ENCODE measurements around the gene TXNDC12. TPM values are rescaled to one million over a fixed set of nuclear protein-coding genes. Genes with fewer than 3 reads are reported as not detected.

The TXNDC12 gene
- total RNA-seq, 1 donor from 2014 or later = 49.9 TPM

DNA sequence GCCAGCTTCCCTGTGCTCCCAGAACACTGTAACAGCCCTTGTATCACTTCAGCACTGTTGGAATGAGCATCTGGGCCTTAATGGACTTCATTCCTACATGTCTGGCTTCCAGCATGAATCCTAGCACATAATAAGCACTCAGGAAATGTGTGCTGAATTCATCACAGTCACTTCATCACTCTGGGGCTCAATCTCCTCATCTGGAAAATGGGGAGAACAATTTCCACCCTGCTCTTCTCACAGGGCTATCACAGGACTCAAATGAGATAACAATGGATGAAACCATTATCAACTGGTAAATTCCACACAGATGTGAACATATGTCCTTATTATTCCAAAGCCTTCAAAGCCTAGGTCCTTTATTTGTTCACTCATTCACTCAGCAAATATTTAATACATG, 76.9 kb downstream of the TXNDC12 start:
- H3K9me3 Mint-ChIP-seq (ENCODE audit: unreplicated experiment) = no peaks in the 10 kb centered on the region
- no peak overlapping the region for H3K27ac Mint-ChIP-seq (ENCODE audit: unreplicated experiment)
- peaks cover 7% of the 10 kb centered on the region for H3K36me3 Mint-ChIP-seq (ENCODE audit: low read depth, unreplicated experiment)
- H3K27me3 Mint-ChIP-seq (ENCODE audit: unreplicated experiment) = no peaks in the 10 kb centered on the region
- DNase-seq (ENCODE audit: low spot score) = no peak
- H3K4me3 Mint-ChIP-seq (ENCODE audit: unreplicated experiment) = no peak overlapping the region
- TF ChIP-seq, protein P1, sequence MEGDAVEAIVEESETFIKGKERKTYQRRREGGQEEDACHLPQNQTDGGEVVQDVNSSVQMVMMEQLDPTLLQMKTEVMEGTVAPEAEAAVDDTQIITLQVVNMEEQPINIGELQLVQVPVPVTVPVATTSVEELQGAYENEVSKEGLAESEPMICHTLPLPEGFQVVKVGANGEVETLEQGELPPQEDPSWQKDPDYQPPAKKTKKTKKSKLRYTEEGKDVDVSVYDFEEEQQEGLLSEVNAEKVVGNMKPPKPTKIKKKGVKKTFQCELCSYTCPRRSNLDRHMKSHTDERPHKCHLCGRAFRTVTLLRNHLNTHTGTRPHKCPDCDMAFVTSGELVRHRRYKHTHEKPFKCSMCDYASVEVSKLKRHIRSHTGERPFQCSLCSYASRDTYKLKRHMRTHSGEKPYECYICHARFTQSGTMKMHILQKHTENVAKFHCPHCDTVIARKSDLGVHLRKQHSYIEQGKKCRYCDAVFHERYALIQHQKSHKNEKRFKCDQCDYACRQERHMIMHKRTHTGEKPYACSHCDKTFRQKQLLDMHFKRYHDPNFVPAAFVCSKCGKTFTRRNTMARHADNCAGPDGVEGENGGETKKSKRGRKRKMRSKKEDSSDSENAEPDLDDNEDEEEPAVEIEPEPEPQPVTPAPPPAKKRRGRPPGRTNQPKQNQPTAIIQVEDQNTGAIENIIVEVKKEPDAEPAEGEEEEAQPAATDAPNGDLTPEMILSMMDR (IDR thresholded peaks at IDR 0.05; ENCODE audit: unreplicated experiment) = no peak
- H3K4me1 Mint-ChIP-seq (ENCODE audit: unreplicated experiment) = no peaks in the 10 kb centered on the region

DNA sequence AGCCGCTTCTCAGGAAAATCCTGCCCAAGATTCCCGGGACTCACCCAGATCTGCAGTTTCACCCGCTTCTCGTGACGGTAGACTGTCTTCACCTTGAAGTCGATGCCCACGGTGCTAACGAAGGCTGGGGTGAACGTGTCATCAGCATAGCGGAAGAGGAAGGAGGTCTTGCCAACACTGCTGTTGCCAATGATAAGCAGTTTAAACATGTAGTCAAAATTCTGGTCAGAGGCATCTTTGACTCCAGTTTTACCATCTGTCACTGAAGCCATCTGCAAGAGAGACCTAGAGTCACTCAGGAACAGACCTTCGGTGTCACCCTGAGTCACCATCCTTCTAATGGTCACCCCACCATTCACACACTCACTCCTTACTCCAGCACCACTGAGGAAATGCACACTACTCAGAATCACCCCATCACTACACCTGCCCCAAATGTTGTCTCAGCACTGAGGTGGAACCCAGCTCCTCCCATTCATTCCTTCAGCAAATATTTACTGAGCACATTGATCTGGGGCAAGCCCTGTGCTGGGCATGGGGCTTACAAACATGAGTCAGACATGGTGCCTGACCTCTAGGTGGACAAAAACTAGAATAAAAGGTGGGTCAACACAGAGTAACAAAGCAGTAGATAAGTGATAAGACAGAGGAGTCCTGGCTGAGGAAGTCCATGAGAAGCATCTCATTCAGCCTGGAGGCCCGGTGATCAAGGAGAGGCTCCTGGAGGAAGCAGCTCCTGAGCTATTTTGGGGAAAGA, 78.0 kb downstream of the TXNDC12 start:
- TF ChIP-seq, protein P1 (IDR thresholded peaks at IDR 0.05; ENCODE audit: unreplicated experiment) = no peak
- H3K27ac Mint-ChIP-seq (ENCODE audit: unreplicated experiment) = no peak overlapping the region
- peaks cover 7% of the 10 kb centered on the region for H3K36me3 Mint-ChIP-seq (ENCODE audit: low read depth, unreplicated experiment)
- no peaks in the 10 kb centered on the region for H3K4me1 Mint-ChIP-seq (ENCODE audit: unreplicated experiment)
- no peaks in the 10 kb centered on the region for H3K27me3 Mint-ChIP-seq (ENCODE audit: unreplicated experiment)
- H3K4me3 Mint-ChIP-seq (ENCODE audit: unreplicated experiment) = no peak overlapping the region
- no peak for DNase-seq (ENCODE audit: low spot score)
- H3K9me3 Mint-ChIP-seq (ENCODE audit: unreplicated experiment) = no peaks in the 10 kb centered on the region

DNA sequence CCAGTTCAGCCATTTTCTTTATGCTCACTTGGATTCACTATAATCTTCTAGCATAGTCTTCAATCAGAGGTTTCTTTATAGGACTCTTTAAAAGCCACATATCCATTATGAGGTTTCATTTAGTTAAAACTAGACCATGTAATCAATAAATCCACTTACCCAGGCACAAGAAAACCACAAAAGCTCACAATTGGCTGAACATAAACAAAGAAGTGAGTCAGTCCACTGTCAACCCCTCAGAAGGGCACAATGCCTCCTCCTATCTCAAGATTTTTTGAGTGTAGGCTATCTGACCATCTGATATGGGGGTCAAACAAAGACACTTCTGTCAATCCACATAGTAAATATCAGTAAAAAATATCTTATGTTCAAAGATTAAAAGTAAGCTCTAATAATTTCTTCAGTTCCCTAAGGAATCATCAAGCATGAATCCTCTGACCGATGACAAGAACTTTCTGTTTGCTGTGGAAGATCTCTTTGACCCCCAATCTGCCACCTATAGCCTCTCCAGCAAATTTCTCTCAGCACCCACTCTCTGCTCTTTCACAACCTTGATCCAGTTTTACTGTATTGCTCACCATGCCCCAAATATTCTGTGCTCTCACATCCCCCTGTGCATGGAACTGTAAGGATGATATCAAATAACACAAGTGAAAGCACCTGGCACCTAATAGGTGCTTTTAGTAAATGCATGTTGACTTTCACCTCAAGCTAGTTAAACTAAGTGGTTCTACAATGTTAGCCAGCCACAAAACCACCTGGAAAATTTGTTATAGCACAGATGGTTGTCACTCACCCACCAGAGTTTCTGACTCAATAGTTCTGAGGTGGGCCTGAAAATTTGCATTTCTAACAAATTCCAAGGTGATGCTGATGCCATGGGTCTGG, 81.2 kb downstream of the TXNDC12 start:
- H3K27ac Mint-ChIP-seq (ENCODE audit: unreplicated experiment) = no peak overlapping the region
- H3K27me3 Mint-ChIP-seq (ENCODE audit: unreplicated experiment) = peaks cover 1% of the 10 kb centered on the region
- DNase-seq (ENCODE audit: low spot score) = no peak
- H3K4me3 Mint-ChIP-seq (ENCODE audit: unreplicated experiment) = no peak overlapping the region
- no peaks in the 10 kb centered on the region for H3K4me1 Mint-ChIP-seq (ENCODE audit: unreplicated experiment)
- H3K36me3 Mint-ChIP-seq (ENCODE audit: low read depth, unreplicated experiment) = peaks cover 13% of the 10 kb centered on the region
- TF ChIP-seq, protein P1 (IDR thresholded peaks at IDR 0.05; ENCODE audit: unreplicated experiment) = no peak
- no peaks in the 10 kb centered on the region for H3K9me3 Mint-ChIP-seq (ENCODE audit: unreplicated experiment)

Other genes with a start within 250 kb of the TXNDC12 start
- gene NRDC, start 176.5 kb downstream of the TXNDC12 start, total RNA-seq (ENCODE audit: unreplicated experiment) = 135 TPM
- 15.1 TPM for gene RAB3B, start 64.5 kb downstream of the TXNDC12 start, total RNA-seq (ENCODE audit: unreplicated experiment)
- gene KTI12, start 21.4 kb downstream of the TXNDC12 start, total RNA-seq (ENCODE audit: unreplicated experiment) = 8.4 TPM
- 42.0 TPM for gene BTF3L4, start 1.1 kb upstream of the TXNDC12 start, total RNA-seq (ENCODE audit: unreplicated experiment)
- gene ZFYVE9, start 86.9 kb upstream of the TXNDC12 start, total RNA-seq (ENCODE audit: unreplicated experiment) = 19.5 TPM